Gastrocnemius medialis (tissue), 4 donors: Measurements from ENCODE around the gene STAT6.

Experiments used
- POLR2A ChIP-seq, 2 donors: fragments of 450-650 bp; IDR thresholded peaks; one replicate each; pipeline ENCODE4 v1.6.1; 2017; ENCODE audit warnings: antibody characterized with exemption in 2 of 2, mild to moderate bottlenecking in 2 of 2, moderate library complexity in 2 of 2
- TF ChIP-seq, protein P1 (sequence below), 5 experiments: fragments of 450-650 bp in 3 of 5; fragments of 200-600 bp in 2 of 5; sonication (generic) in 2 of 5; IDR thresholded peaks in 4 of 5; conservative IDR thresholded peaks in 1 of 5; 1 replicate in 4 of 5; 2 replicates in 1 of 5; pipeline ENCODE4 v1.5.1; 2016 to 2019; ENCODE audit warnings: antibody characterized with exemption in 5 of 5, mild to moderate bottlenecking in 3 of 5, moderate library complexity in 3 of 5

DNA sequence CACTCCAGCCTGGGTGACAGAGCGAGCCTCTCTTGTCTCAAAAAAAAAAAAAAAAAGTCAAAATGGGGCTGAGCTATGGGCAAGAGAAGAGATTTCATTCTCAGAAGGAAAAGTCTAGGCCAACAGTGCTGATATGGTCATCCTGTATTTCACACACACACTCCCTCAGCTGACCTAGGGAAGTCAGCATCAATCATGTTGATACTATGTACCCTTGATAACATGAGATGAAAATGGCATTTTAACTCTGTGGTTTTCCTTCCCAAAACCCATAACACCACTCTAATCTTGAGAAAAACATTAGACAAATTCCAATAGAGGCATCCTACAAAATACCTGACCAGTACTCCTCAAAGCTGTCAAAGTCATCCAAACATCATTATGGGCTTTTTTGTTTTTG is 30.3 kb downstream of the STAT6 start:
- TF ChIP-seq POLR2A (IDR thresholded peaks at IDR 0.05) = no peak
- TF ChIP-seq, protein P1, sequence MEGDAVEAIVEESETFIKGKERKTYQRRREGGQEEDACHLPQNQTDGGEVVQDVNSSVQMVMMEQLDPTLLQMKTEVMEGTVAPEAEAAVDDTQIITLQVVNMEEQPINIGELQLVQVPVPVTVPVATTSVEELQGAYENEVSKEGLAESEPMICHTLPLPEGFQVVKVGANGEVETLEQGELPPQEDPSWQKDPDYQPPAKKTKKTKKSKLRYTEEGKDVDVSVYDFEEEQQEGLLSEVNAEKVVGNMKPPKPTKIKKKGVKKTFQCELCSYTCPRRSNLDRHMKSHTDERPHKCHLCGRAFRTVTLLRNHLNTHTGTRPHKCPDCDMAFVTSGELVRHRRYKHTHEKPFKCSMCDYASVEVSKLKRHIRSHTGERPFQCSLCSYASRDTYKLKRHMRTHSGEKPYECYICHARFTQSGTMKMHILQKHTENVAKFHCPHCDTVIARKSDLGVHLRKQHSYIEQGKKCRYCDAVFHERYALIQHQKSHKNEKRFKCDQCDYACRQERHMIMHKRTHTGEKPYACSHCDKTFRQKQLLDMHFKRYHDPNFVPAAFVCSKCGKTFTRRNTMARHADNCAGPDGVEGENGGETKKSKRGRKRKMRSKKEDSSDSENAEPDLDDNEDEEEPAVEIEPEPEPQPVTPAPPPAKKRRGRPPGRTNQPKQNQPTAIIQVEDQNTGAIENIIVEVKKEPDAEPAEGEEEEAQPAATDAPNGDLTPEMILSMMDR (IDR thresholded peaks at IDR 0.05 in 4 of 5, conservative IDR thresholded peaks at IDR 0.05 in 1 of 5) = no peak
